Activated T-cell treated with anti-CD3 and anti-CD28 coated beads, Interleukin-2, amount 50 U/mL, for 72 hours (primary cell): ENCODE data around the gene DHCR7. TPM values are rescaled to one million over a fixed set of nuclear protein-coding genes. Genes with fewer than 3 reads are reported as not detected.

Source experiments
- ATAC-seq, 2 donors: fragments of 150-1000 bp; cut with Tn5 transposase; replicated peaks in 1 of 2; 2 replicates each; pipeline ENCODE4 v1.10.0; 2021; ENCODE audit warnings: moderate library complexity in 2 of 2, mild to moderate bottlenecking in 1 of 2
- DNase-seq, 2 donors: peaks; one replicate each; pipeline ENCODE4 v3.0.0; 2021 to 2022; ENCODE audit warnings: mixed read lengths in 1 of 2
- H3K27ac Mint-ChIP-seq: one replicate; pipeline ENCODE4 v1.8.0; 2022; ENCODE audit warnings: mild to moderate bottlenecking, moderate library complexity, mixed read lengths
- H3K27me3 Mint-ChIP-seq: one replicate; pipeline ENCODE4 v1.8.0; 2022; ENCODE audit warnings: low read depth, mixed read lengths
- H3K36me3 Mint-ChIP-seq, 2 donors: one replicate each; pipeline ENCODE4 v1.8.0; 2022; ENCODE audit warnings: mixed read lengths in 2 of 2, mild to moderate bottlenecking in 1 of 2; ENCODE audit not compliant: insufficient read depth in 2 of 2
- H3K4me1 Mint-ChIP-seq: one replicate; pipeline ENCODE4 v1.8.0; 2022; ENCODE audit warnings: low read depth, mixed read lengths
- H3K4me3 Mint-ChIP-seq, 2 donors: one replicate each; pipeline ENCODE4 v1.8.0; 2022; ENCODE audit warnings: mild to moderate bottlenecking in 2 of 2, mixed read lengths in 2 of 2, moderate library complexity in 2 of 2
- H3K9me3 Mint-ChIP-seq, 2 donors: one replicate each; pipeline ENCODE4 v1.8.0; 2022; ENCODE audit warnings: mixed read lengths in 2 of 2
- total RNA-seq, 2 donors: library from RNA; stranded (reverse); gene quantifications; one replicate each; pipeline ENCODE4 v1.2.3, GENCODE V29; 2022

DHCR7 gene, protein sequence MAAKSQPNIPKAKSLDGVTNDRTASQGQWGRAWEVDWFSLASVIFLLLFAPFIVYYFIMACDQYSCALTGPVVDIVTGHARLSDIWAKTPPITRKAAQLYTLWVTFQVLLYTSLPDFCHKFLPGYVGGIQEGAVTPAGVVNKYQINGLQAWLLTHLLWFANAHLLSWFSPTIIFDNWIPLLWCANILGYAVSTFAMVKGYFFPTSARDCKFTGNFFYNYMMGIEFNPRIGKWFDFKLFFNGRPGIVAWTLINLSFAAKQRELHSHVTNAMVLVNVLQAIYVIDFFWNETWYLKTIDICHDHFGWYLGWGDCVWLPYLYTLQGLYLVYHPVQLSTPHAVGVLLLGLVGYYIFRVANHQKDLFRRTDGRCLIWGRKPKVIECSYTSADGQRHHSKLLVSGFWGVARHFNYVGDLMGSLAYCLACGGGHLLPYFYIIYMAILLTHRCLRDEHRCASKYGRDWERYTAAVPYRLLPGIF
- total RNA-seq = 10 to 100 TPM; 22.2 to 23.4 TPM

DNA sequence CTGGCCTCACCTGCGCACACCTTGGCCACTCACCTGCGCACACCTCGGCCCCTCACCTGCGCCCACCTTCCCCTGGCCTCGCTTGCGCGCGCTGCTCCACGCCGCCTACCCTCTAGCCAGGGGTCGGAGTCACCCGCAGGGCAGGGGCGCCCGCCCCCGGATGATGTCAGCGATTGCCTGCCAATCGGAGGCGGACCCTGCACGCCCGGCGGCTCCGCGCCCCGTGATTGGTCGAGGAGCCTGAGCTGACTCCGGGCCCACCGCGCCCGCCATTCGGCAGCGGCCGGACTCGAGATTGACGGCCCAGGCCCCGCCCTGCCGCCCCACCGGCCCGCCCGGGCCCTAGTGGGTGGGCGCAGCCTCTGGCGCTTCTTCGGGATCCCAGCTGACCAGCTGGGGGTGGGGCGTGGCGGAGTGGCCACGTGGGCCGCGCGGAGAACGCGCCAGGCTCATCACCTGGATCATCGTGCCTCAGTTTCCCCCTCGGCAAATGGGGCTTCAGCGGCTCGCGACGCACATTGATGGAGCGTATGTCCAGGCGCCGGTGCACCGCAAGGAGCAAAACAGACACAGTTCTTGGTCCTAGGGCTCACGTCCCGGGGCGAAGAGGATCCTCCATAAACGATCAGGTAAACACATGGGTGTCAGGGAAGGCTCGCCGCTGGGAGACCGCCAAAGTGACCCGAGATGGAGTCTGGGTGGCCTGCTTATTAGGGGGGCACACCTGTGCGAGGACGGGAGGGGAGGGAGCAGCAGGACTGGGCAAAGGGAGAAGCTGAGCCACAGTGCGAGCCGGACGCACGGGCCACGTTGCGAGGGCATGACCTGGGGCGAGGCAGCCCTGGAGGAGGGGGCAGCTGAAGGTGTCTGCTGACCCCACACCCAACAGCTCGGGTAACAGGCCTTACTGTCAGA is at the start of gene DHCR7:
TSS of gene DHCR7 (minus strand) at position 137 of the 915 bp plus-strand sequence. CDS start 3,441 bp downstream, outside the sequence.
- peak; percentile 98 for DNase-seq
- peak within 1 kb of the TSS; percentile 92 to 100 for H3K4me3 Mint-ChIP-seq
- peak; percentile 86 for ATAC-seq
- H3K27me3 Mint-ChIP-seq = no peaks in the 10 kb centered on the region
- H3K36me3 Mint-ChIP-seq = peaks cover 20 to 21% of the 10 kb centered on the region in 2 donors
- peaks cover 4 to 5% of the 10 kb centered on the region in 2 donors for H3K9me3 Mint-ChIP-seq
- peak within 1 kb of the TSS; percentile 98 for H3K27ac Mint-ChIP-seq
- peaks cover 61% of the 10 kb centered on the region for H3K4me1 Mint-ChIP-seq

DNA sequence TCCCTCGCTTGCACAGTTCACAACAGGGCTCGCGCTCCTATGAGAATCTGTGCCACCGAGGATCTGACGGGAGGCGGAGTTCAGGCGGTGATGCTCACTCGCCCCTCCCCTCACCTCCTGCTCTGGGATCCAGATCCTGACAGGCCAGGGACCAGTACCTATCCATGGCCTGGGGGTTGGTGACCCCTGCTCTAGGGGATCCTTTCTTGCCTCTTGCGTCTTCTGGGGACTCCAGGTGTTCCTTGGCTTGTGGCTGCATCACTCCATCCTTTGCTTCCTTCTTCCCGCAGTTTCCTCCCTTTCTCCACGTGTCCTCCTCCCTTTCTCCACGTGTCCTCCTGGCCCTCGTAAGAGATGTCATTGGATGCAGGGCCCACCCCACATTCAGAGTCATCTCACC is 48.2 kb upstream of the DHCR7 start:
- H3K27ac Mint-ChIP-seq = no peak overlapping the region
- ATAC-seq (no peak), DNase-seq (no peak)
- peaks cover 9 to 25% of the 10 kb centered on the region in 2 donors for H3K36me3 Mint-ChIP-seq
- H3K4me1 Mint-ChIP-seq = peaks cover 5% of the 10 kb centered on the region
- no peaks in the 10 kb centered on the region for H3K27me3 Mint-ChIP-seq
- no peak overlapping the region for H3K4me3 Mint-ChIP-seq
- no peaks in the 10 kb centered on the region for H3K9me3 Mint-ChIP-seq

DNA sequence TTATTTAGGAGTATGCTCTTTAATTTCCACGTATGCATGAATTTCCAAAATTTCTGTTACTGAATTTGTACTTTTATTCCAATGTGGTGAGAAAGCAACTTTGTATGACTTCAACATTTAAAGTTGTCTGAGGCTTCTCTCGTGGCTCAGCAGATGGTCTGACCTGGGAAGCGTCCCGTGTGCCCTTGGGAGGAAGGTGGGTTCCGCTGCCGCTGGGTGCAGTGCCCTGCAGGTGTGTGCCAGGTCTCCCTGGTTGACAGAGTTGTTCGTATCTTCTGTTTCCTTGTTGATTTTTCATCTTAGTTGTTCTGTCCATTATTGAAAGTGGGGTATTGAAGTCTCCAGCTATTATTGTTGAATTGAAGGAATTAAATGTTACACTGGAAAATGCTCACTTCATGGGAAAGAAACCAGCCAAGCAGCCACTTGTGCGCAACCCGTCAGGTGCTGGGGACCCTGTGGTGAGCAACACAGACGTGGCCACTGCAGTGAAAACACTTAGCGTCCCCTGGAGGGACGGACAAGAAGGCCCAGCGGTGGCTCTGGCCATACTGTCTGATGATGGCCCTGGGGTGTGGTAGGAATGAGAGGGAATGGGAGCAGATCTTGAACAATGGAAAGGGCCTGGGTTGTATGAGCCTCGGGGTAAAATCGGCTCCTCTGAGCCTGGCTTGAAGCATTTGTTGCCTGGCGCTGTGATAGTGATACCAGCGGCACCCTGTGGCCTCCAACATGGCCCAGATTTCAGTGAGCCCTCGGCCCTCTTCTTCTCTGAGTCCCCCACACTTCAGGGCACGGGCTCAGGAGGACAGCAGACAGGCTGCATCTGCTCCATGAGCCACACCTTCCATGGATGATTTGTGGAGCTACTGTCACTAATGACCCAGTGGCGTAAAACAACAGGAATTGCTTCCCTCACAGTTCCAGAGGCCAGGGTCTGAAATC is 47.4 kb upstream of the DHCR7 start:
- Mint-ChIP-seq H3K27me3 (no peaks in the 10 kb centered on the region), H3K27ac (no peak overlapping the region), H3K4me3 (no peak overlapping the region), H3K9me3 (no peaks in the 10 kb centered on the region), H3K4me1 (peaks cover 5% of the 10 kb centered on the region), H3K36me3 (peaks cover 9 to 30% of the 10 kb centered on the region in 2 donors)
- ATAC-seq (no peak), DNase-seq (no peak)

DNA sequence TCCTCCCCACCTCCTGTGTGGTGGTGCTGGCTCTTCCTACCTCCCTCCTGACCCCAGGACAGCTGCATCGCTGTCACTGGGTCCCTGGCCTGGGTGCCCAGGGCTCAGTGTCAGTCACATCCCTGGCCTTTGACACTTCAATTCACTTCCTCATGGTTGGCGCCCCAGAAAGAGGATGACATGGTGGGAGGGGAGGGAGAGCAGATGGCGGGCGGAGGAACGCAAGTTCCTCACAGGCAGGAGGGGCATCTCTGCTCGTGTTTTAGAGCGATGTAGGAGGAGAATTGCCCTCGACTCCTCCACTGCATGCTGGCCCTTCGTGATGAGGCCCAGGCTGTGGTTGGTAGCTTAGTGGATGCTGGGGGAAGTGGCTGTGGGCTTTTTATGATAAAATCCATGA is 43.7 kb upstream of the DHCR7 start:
- Mint-ChIP-seq H3K4me1 (peaks cover 27% of the 10 kb centered on the region), H3K27ac (no peak overlapping the region), H3K4me3 (no peak overlapping the region), H3K9me3 (no peaks in the 10 kb centered on the region), H3K36me3 (peaks cover 3 to 25% of the 10 kb centered on the region in 2 donors), H3K27me3 (no peaks in the 10 kb centered on the region)
- DNase-seq (no peak), ATAC-seq (no peak)

DNA sequence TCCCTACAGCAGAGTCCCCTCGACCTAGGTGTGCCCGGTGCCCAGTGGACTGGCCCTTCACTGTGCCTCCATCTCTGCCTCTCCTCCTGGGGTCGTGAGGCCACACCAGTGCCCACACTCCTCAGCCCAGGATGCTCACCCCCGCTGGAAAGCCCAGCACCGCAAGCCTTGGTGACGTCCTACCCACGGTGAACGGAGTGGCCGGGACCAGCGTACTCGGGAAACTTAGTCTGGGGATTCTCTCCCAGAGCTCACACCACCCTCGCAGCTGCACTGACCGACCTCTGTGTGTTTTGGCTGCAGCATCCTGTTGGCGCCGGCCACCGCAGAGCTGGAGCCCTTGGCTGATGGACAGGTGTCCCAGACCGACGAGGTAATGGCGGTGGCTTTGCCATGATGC is 43.3 kb upstream of the DHCR7 start:
- no peak for DNase-seq
- H3K4me1 Mint-ChIP-seq = peaks cover 27% of the 10 kb centered on the region
- H3K36me3 Mint-ChIP-seq = peaks cover 4 to 26% of the 10 kb centered on the region in 2 donors
- no peaks in the 10 kb centered on the region for H3K9me3 Mint-ChIP-seq
- no peaks in the 10 kb centered on the region for H3K27me3 Mint-ChIP-seq
- H3K27ac Mint-ChIP-seq = no peak overlapping the region
- no peak for ATAC-seq
- H3K4me3 Mint-ChIP-seq = no peak overlapping the region

DNA sequence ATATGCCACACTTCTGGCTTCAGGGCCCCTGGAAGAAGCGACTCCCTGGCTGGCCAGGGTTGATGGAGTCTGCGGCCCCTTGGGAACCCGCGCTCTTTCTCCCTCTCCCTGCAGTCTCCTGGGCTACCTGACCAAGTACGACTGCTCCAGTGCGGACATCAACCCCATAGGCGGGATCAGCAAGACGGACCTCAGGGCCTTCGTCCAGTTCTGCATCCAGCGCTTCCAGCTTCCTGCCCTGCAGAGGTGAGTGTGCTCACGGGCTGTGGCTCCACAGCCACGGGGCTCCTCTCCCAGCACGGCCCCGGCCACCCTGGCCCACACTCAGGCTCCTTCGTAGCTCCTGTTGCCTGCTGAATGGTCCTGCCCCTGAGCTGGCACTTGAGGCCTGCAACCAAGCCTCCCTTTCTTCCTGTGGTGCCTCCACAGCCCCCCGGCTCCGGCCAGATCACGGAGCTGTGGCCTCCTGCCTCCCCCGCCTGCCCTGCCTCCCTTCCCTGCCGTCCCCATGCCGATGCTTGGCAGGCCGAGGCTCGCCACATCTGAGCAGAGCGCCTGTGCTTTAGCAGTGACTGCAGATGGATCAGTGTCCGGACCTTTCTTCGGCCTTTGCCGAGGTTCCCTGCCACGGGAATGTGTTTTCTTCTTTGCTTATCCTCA is 42.7 kb upstream of the DHCR7 start:
- H3K9me3 Mint-ChIP-seq = no peaks in the 10 kb centered on the region
- peaks cover 9 to 32% of the 10 kb centered on the region in 2 donors for H3K36me3 Mint-ChIP-seq
- H3K27me3 Mint-ChIP-seq = no peaks in the 10 kb centered on the region
- no peak overlapping the region for H3K27ac Mint-ChIP-seq
- H3K4me1 Mint-ChIP-seq = peaks cover 27% of the 10 kb centered on the region
- ATAC-seq (no peak), DNase-seq (no peak)
- H3K4me3 Mint-ChIP-seq = no peak overlapping the region

DNA sequence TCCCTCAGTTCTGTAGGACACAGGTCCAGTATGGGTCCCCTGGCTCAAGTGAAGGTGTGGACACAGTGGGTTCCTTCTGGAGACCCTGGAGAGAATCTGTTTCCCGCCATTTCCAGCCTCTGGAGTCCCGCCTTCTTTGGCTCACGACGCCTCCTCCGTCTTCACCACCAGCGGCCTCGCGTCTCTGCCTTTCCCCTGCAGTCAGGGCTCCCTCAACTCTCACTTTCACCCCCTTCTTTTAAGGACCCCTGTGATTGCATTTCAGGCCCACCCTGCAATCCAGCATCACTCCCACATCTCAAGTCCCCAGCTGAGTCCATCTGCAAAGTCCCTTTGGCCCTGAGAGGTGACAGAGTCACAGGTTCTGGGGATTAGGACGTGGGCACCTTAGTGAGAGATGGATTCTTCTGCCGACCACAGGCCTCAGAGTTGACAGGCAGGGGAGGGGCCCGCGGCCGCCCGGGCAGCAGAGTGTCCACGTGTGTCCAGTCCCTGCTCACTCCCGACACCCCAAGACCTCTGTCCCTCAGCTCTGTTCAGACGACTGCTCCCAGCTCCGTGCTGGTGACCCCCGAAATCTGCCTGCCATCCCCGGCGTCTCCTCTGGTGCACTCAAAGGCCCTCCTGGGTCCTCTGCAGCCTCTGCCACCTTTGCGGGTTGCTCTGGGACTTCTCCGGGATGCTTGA is 42.0 kb upstream of the DHCR7 start:
- H3K4me3 Mint-ChIP-seq = no peak overlapping the region
- peak overlapping the region; percentile 39 for H3K27ac Mint-ChIP-seq
- no peaks in the 10 kb centered on the region for H3K27me3 Mint-ChIP-seq
- H3K4me1 Mint-ChIP-seq = peaks cover 27% of the 10 kb centered on the region
- DNase-seq (no peak), ATAC-seq (no peak)
- peaks cover 9 to 31% of the 10 kb centered on the region in 2 donors for H3K36me3 Mint-ChIP-seq
- H3K9me3 Mint-ChIP-seq = no peaks in the 10 kb centered on the region

DNA sequence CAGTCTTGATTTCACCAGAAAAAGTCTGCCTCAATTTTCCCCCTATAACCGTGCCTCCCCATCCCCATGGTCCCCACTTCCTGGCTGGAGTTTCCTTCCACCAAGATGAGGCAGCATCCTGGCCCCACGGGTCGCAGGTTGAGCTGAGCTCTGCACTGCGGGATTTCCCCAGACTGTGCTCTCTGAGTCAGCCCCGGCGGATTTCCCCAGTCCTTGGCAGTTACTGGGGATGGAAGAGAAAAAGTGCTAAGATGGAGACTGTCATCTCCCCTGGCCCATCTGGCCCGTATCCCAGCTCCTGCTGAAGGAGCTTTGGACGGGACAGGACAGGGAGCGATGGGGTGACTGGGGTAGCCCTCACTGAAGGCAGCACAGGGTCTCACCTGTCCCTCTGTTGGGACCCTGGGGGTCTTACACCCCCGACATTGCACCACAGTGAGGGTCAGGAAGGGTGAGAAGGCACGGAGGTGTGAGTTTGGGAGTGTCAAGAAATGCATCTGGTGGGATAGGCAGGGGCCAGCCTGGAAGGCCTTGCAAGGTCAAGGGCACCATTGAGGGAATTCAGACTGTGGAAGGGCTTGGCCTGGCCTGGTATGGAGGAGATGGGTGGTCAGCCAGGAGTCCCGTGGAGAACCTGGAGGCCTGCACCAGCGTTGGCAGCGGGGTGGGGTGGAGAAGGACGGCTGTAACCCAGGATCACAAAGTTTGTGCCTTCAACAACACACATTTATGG is 41.3 kb upstream of the DHCR7 start:
- peak overlapping the region; percentile 84 for H3K27ac Mint-ChIP-seq
- H3K27me3 Mint-ChIP-seq = no peaks in the 10 kb centered on the region
- H3K36me3 Mint-ChIP-seq = peaks cover 9 to 26% of the 10 kb centered on the region in 2 donors
- H3K4me1 Mint-ChIP-seq = peaks cover 27% of the 10 kb centered on the region
- peak overlapping the region; percentile 23 to 36 for H3K4me3 Mint-ChIP-seq
- ATAC-seq = peak; percentile 88 to 96
- peak; percentile 67 to 73 for DNase-seq
- H3K9me3 Mint-ChIP-seq = no peaks in the 10 kb centered on the region

DNA sequence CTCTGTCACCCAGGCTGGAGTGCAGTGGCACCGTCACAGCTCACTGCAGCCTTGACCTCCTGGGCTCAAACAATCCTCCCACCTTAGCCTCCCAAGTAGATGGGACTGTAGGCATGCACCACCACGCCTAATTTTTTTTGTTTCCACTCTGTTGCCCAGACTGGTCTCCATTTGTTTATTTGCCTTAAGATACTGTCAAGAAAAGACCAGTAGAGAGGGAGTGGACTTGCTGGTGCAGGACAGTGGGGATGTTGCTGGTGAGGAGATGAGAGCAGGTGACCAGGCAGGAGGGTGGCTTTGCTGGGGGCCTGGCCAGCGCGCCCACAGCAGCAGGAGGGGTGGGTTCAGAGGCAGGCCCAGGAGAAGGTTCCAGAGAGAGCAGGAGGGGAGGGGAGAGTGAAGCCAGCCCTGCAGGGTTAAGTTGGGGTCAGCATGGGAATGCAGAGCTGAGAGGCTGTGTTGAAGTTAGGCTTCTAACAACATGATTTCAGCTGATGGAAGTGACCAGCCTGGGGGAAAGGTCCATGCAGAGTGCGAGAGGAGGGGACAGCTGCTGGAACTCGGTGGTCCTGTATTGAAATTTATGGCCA is 40.6 kb upstream of the DHCR7 start:
- peaks cover 10 to 27% of the 10 kb centered on the region in 2 donors for H3K36me3 Mint-ChIP-seq
- DNase-seq (no peak), ATAC-seq (peak; percentile 11 to 16)
- H3K9me3 Mint-ChIP-seq = no peaks in the 10 kb centered on the region
- no peaks in the 10 kb centered on the region for H3K27me3 Mint-ChIP-seq
- peaks cover 27% of the 10 kb centered on the region for H3K4me1 Mint-ChIP-seq
- H3K4me3 Mint-ChIP-seq = peak overlapping the region; percentile 7 to 18
- H3K27ac Mint-ChIP-seq = peak overlapping the region; percentile 84

DNA sequence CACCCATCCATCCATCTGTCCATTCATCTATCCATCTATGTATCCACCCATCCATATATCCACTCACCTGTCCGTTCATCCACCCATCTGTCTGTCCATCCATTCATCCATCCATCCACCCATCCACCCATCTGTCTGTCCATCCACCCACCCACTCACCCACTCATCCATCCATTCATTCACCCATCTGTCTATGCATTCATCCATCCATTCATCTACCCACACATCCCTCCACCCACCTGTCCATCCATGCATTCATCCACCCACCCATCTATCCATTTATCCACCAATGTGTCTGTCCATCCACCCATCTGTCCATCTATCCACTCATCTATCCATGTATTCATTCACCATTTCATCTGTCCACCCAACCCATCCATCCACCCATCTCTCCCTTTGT is 38.1 kb upstream of the DHCR7 start:
- H3K9me3 Mint-ChIP-seq = no peaks in the 10 kb centered on the region

DNA sequence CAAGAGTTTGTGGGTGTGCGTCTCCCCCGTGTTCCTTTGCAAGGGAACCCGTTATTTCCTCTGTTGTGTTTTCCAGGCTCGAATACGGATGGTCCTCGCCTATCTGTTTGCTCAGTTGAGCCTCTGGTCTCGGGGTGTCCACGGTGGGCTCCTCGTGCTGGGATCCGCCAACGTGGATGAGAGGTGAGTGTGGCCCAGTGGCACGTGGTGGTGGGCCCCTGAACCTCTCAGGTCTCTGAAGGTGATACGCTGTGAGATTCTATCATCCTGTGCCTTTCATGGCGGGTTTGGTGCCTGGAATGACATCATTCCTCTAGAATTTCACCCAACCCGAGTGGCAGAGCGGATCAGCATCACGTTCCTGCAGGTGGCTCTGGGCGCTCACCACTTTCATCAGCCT is 37.3 kb upstream of the DHCR7 start:
- Mint-ChIP-seq H3K4me1 (peaks cover 27% of the 10 kb centered on the region), H3K4me3 (no peak overlapping the region), H3K27me3 (no peaks in the 10 kb centered on the region), H3K9me3 (no peaks in the 10 kb centered on the region), H3K27ac (no peak overlapping the region), H3K36me3 (peaks cover 11 to 29% of the 10 kb centered on the region in 2 donors)
- no peak for DNase-seq
- ATAC-seq = no peak

More for the DNA sequence above, 38.1 kb upstream of the DHCR7 start:
- Mint-ChIP-seq H3K4me1 (peaks cover 27% of the 10 kb centered on the region), H3K27me3 (no peaks in the 10 kb centered on the region), H3K4me3 (no peak overlapping the region), H3K27ac (peak overlapping the region; percentile 5), H3K36me3 (peaks cover 11 to 32% of the 10 kb centered on the region in 2 donors)
- DNase-seq (no peak), ATAC-seq (no peak)
